H7 (cell line): ENCODE results near the gene UBE2D3. TPM values are rescaled to one million over a fixed set of nuclear protein-coding genes. Genes with fewer than 3 reads are reported as not detected.
A peak's percentile ranks its signal among the peaks of the same experiment; 100 is the strongest.

Source experiments
- DNase-seq: peaks from one replicate; pipeline ENCODE4 v3.0.0; 2012
- H3K27me3 ChIP-seq: 2 replicates; pipeline ENCODE4 v1.6.0; 2011; ENCODE audit warnings: mild to moderate bottlenecking, low read length; ENCODE audit not compliant: control insufficient read depth, insufficient read depth
- H3K36me3 ChIP-seq: replicated peaks from 2 replicates; pipeline ENCODE4 v1.5.1; 2011; ENCODE audit warnings: low read length; ENCODE audit not compliant: control insufficient read depth, insufficient read depth
- H3K4me3 ChIP-seq: 2 replicates; pipeline ENCODE4 v1.5.1; 2011; ENCODE audit warnings: low read depth, mild to moderate bottlenecking, control low read depth, low read length, moderate library complexity; ENCODE audit not compliant: insufficient read depth
- total RNA-seq: library from RNA; depleted of rRNA; stranded (reverse); fragments of >200 nt; shearing (Covaris generic); gene quantifications from 2 replicates; pipeline ENCODE4 v1.2.3, GENCODE V29; 2014

UBE2D3 gene
- total RNA-seq, 1 experiment from 2014 or later = 437 TPM

GRCh38 chr4:102849579-102850104, 22.3 kb upstream of the UBE2D3 start:
- no peak overlapping the region for H3K4me3 ChIP-seq
- no peaks in the 10 kb centered on the region for H3K36me3 ChIP-seq
- no peak for DNase-seq

GRCh38 chr4:102847687-102848086, 20.3 kb upstream of the UBE2D3 start:
- Histone ChIP-seq H3K27me3 (no peaks in the 10 kb centered on the region), H3K36me3 (no peaks in the 10 kb centered on the region), H3K4me3 (no peak overlapping the region)
- DNase-seq = no peak

More at GRCh38 chr4:102849579-102850104, 22.3 kb upstream of the UBE2D3 start:
- no peaks in the 10 kb centered on the region for H3K27me3 ChIP-seq

- no peaks in the 10 kb centered on the region for H3K36me3 ChIP-seq
- no peaks in the 10 kb centered on the region for H3K27me3 ChIP-seq
- DNase-seq = no peak
- no peak overlapping the region for H3K4me3 ChIP-seq
Observed at GRCh38 chr4:102843938-102844337, 16.6 kb upstream of the UBE2D3 start.

GRCh38 chr4:102843273-102843672, 15.9 kb upstream of the UBE2D3 start:
- Histone ChIP-seq H3K4me3 (no peak overlapping the region), H3K36me3 (no peaks in the 10 kb centered on the region), H3K27me3 (no peaks in the 10 kb centered on the region)
- no peak for DNase-seq

- Histone ChIP-seq H3K4me3 (no peak overlapping the region), H3K27me3 (no peaks in the 10 kb centered on the region), H3K36me3 (no peaks in the 10 kb centered on the region)
- no peak for DNase-seq
Observed at GRCh38 chr4:102842367-102842766, 15.0 kb upstream of the UBE2D3 start.

- no peak for DNase-seq
- H3K4me3 ChIP-seq = no peak overlapping the region
- no peaks in the 10 kb centered on the region for H3K27me3 ChIP-seq
- no peaks in the 10 kb centered on the region for H3K36me3 ChIP-seq
Observed at GRCh38 chr4:102836596-102836995, 9.2 kb upstream of the UBE2D3 start.

- H3K4me3 ChIP-seq = no peak overlapping the region
- DNase-seq = no peak
- no peaks in the 10 kb centered on the region for H3K27me3 ChIP-seq
- no peaks in the 10 kb centered on the region for H3K36me3 ChIP-seq
Observed at GRCh38 chr4:102832667-102833066, 5.3 kb upstream of the UBE2D3 start.

- Histone ChIP-seq H3K36me3 (no peaks in the 10 kb centered on the region), H3K27me3 (no peaks in the 10 kb centered on the region), H3K4me3 (no peak overlapping the region)
- no peak for DNase-seq
Observed at GRCh38 chr4:102832105-102832504, 4.8 kb upstream of the UBE2D3 start.

- no peak for DNase-seq
- Histone ChIP-seq H3K36me3 (no peaks in the 10 kb centered on the region), H3K4me3 (no peak overlapping the region), H3K27me3 (no peaks in the 10 kb centered on the region)
Observed at GRCh38 chr4:102829803-102830202, 2.5 kb upstream of the UBE2D3 start.

- DNase-seq = no peak
- no peaks in the 10 kb centered on the region for H3K36me3 ChIP-seq
- no peaks in the 10 kb centered on the region for H3K27me3 ChIP-seq
- H3K4me3 ChIP-seq = peak overlapping the region; percentile 93
Observed at GRCh38 chr4:102828497-102828808, 1.1 kb upstream of the UBE2D3 start.

- Histone ChIP-seq H3K4me3 (peak overlapping the region; percentile 93), H3K36me3 (no peaks in the 10 kb centered on the region), H3K27me3 (no peaks in the 10 kb centered on the region)
- peak; percentile 79 for DNase-seq
Observed at GRCh38 chr4:102827674-102828496, 534 bp upstream of the UBE2D3 start.

GRCh38 chr4:102826105-102826889, 1.1 kb downstream of the UBE2D3 start:
- peak overlapping the region; percentile 93 for H3K4me3 ChIP-seq
- H3K36me3 ChIP-seq = no peaks in the 10 kb centered on the region
- no peak for DNase-seq
- no peaks in the 10 kb centered on the region for H3K27me3 ChIP-seq

GRCh38 chr4:102825261-102826091, 1.9 kb downstream of the UBE2D3 start:
- peak; percentile 15 for DNase-seq
- Histone ChIP-seq H3K27me3 (no peaks in the 10 kb centered on the region), H3K36me3 (no peaks in the 10 kb centered on the region), H3K4me3 (peak overlapping the region; percentile 93)

GRCh38 chr4:102824398-102824797, 3.0 kb downstream of the UBE2D3 start:
- Histone ChIP-seq H3K4me3 (peak overlapping the region; percentile 93), H3K27me3 (no peaks in the 10 kb centered on the region), H3K36me3 (no peaks in the 10 kb centered on the region)
- DNase-seq = no peak
